ENCODE data around the gene MAP2K1. TPM values are rescaled to one million over a fixed set of nuclear protein-coding genes. Genes with fewer than 3 reads are reported as not detected.

Gene MAP2K1
- total RNA-seq, 1 donor from 2014 or later = 27.3 TPM

DNA sequence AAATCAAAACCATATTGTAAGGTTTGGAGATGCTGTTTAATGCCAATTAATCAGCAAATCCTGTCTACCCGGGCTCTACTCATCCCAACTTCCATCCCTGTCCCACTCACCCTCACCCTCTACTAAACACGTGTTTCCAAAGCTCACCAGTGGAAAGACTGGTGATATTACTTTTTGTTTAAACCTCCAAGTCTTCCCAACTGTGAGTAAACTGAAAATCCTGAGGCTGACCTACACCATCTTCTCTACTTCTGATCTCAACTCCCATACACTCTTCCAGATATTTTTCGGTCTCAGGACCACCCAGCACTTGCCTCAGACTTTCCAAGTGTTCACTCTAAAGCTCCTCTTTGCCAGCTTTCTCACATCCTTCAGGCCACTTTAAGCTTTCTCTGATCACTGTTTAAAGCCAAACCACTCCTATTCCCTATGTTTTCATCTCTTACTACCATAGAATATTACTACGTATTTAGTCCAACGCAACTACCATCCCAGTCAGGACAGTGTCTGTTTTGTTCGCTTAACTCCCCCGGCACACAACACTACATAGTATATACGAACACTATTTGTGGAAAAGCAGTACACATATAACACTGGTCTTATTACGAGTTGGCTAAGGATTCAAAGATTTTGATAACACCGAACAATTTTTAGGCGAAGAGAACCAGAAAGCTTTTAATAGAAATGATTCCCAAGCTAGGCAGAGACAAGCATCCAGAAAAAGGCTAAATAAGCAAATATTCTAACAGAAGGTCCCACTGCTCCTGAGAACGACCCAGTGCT lies 117.3 kb downstream of the MAP2K1 start:
- peak overlapping the region; percentile 100 for H3K4me3 Mint-ChIP-seq (ENCODE audit: unreplicated experiment)
- H3K27me3 Mint-ChIP-seq (ENCODE audit: unreplicated experiment) = peaks cover 2% of the 10 kb centered on the region
- H3K9me3 Mint-ChIP-seq (ENCODE audit: unreplicated experiment) = peaks cover 4% of the 10 kb centered on the region
- DNase-seq = no peak
- H3K27ac Mint-ChIP-seq (ENCODE audit: unreplicated experiment) = peak overlapping the region; percentile 97
- peaks cover 13% of the 10 kb centered on the region for H3K4me1 Mint-ChIP-seq (ENCODE audit: low read depth, unreplicated experiment)
- no peaks in the 10 kb centered on the region for H3K36me3 Mint-ChIP-seq (ENCODE audit: unreplicated experiment)
- TF ChIP-seq, protein P1, sequence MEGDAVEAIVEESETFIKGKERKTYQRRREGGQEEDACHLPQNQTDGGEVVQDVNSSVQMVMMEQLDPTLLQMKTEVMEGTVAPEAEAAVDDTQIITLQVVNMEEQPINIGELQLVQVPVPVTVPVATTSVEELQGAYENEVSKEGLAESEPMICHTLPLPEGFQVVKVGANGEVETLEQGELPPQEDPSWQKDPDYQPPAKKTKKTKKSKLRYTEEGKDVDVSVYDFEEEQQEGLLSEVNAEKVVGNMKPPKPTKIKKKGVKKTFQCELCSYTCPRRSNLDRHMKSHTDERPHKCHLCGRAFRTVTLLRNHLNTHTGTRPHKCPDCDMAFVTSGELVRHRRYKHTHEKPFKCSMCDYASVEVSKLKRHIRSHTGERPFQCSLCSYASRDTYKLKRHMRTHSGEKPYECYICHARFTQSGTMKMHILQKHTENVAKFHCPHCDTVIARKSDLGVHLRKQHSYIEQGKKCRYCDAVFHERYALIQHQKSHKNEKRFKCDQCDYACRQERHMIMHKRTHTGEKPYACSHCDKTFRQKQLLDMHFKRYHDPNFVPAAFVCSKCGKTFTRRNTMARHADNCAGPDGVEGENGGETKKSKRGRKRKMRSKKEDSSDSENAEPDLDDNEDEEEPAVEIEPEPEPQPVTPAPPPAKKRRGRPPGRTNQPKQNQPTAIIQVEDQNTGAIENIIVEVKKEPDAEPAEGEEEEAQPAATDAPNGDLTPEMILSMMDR (IDR thresholded peaks at IDR 0.05; ENCODE audit: partially characterized antibody, unreplicated experiment) = no peak

DNA sequence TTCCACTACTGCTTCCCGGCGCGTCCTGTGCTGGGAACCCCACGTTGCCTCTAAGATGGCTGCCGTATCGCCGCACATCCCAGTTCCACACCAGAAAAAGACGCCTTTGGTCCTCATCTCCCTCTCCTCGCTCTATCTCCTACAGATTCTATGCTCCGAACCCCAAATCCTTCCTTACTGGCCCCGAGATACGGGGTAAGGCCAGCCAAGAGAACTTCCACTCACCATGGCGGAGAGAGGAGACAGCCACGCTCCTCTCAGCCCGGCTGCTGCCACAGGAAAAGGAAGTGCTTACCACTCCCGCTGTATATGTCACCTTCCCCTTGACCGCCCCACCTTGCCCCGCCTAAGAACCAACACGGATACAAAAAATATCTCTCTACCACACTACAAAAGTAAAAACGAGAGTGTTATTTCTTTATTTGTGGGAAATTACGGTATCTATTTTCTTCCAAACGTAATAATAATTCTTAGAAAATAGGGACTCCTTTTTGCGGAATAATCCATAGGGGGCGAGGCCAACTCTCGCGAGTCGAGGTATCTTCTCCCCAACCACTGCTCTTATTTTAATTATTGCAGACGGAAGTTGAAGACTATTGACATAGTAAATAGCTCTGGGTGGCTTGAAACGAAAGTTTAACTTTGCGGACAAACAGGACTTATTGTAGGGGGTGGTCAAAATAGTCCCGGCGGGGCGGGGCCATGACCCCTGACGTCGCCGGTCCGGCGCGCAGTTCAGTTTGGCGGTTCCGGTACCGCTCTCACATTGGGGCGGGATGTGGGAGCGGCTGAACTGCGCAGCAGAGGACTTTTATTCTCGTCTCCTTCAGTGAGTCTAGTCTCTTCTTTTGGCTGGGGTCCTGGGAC lies 118.1 kb downstream of the MAP2K1 start, which contains the start of the genes RPL4 and ZWILCH:
Gene RPL4, minus strand, starts transcription at position 293 of the 867 bp plus-strand sequence. Its CDS starts 65 bp downstream, at position 228.
Gene ZWILCH, plus strand, starts transcription at position 764 of the 867 bp plus-strand sequence. Its CDS starts 13 bp downstream, at position 777.
- H3K9me3 Mint-ChIP-seq (ENCODE audit: unreplicated experiment) = peaks cover 4% of the 10 kb centered on the region

DNA sequence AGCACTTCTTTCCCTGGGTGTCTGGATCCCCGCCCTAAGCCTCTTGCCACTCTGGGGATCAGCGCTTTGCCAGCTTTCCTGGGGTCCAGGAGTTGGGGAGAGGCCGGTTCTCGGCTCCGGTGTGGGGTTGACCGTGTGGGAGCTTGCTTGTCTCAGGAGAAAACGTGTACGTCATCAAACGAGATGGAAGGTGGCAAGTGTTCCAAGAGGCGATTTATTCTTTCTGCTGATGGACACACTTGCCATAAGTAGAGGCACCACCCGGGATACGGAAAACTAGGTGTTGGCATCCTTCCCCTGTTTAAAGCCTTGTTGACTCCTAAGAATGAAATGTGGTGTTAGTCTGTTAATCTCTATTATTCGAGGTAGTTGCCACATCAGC lies 118.7 kb downstream of the MAP2K1 start:
- peaks cover 13% of the 10 kb centered on the region for H3K4me1 Mint-ChIP-seq (ENCODE audit: low read depth, unreplicated experiment)
- H3K27me3 Mint-ChIP-seq (ENCODE audit: unreplicated experiment) = peaks cover 2% of the 10 kb centered on the region
- H3K36me3 Mint-ChIP-seq (ENCODE audit: unreplicated experiment) = no peaks in the 10 kb centered on the region
- DNase-seq = no peak
- TF ChIP-seq, protein P1 (IDR thresholded peaks at IDR 0.05; ENCODE audit: partially characterized antibody, unreplicated experiment) = no peak
- H3K4me3 Mint-ChIP-seq (ENCODE audit: unreplicated experiment) = peak overlapping the region; percentile 100
- peak overlapping the region; percentile 97 for H3K27ac Mint-ChIP-seq (ENCODE audit: unreplicated experiment)
- H3K9me3 Mint-ChIP-seq (ENCODE audit: unreplicated experiment) = peaks cover 4% of the 10 kb centered on the region

More for the DNA sequence above, 118.1 kb downstream of the MAP2K1 start, which contains the start of the genes RPL4 and ZWILCH:
- peaks cover 2% of the 10 kb centered on the region for H3K27me3 Mint-ChIP-seq (ENCODE audit: unreplicated experiment)
- peaks cover 13% of the 10 kb centered on the region for H3K4me1 Mint-ChIP-seq (ENCODE audit: low read depth, unreplicated experiment)
- peak within 1 kb of the TSS; percentile 100 for H3K4me3 Mint-ChIP-seq (ENCODE audit: unreplicated experiment)
- peak; percentile 64 for DNase-seq
- peak within 1 kb of the TSS; percentile 97 for H3K27ac Mint-ChIP-seq (ENCODE audit: unreplicated experiment)
- no peaks in the 10 kb centered on the region for H3K36me3 Mint-ChIP-seq (ENCODE audit: unreplicated experiment)
- TF ChIP-seq, protein P1 (IDR thresholded peaks at IDR 0.05; ENCODE audit: partially characterized antibody, unreplicated experiment) = no peak

DNA sequence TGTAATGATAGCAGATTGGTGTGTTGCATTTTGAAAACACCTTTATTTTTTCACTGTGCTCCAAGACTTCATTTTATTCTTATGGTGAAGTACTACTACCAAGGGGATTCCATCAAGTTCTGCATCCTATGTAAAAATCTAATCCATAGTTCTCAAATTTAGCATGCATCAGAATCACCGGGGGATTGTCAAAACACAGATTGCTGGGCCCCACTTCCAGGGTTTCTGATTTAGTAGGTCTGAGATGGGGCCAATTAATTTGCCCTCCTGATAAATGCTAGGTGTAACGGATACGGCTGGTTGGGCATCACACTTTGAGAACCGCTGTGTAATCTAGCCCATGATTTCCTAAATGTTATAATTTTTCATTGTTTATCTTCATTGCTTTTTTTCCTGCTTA lies 119.1 kb downstream of the MAP2K1 start:
- TF ChIP-seq, protein P1 (IDR thresholded peaks at IDR 0.05; ENCODE audit: partially characterized antibody, unreplicated experiment) = no peak
- peaks cover 13% of the 10 kb centered on the region for H3K4me1 Mint-ChIP-seq (ENCODE audit: low read depth, unreplicated experiment)
- peak overlapping the region; percentile 97 for H3K27ac Mint-ChIP-seq (ENCODE audit: unreplicated experiment)
- no peaks in the 10 kb centered on the region for H3K36me3 Mint-ChIP-seq (ENCODE audit: unreplicated experiment)
- peaks cover 4% of the 10 kb centered on the region for H3K9me3 Mint-ChIP-seq (ENCODE audit: unreplicated experiment)
- DNase-seq = no peak
- peak overlapping the region; percentile 100 for H3K4me3 Mint-ChIP-seq (ENCODE audit: unreplicated experiment)
- peaks cover 2% of the 10 kb centered on the region for H3K27me3 Mint-ChIP-seq (ENCODE audit: unreplicated experiment)
